Endothelial cell of umbilical vein (primary cell): ENCODE data around the gene MBOAT1.

Experiments used
- EZH2 ChIP-seq: IDR thresholded peaks from 2 replicates; pipeline ENCODE4 v1.6.1; 2012; ENCODE audit warnings: borderline replicate concordance, low read depth, mild to moderate bottlenecking, moderate library complexity, low read length, inconsistent platforms; ENCODE audit not compliant: severe bottlenecking
- POLR2AphosphoS5 ChIP-seq: IDR thresholded peaks from 2 replicates; pipeline ENCODE4 v1.6.1; 2012; ENCODE audit warnings: low read depth, mild to moderate bottlenecking, control low read depth, low read length, moderate library complexity; ENCODE audit not compliant: insufficient read depth
- TF ChIP-seq, protein P1 (sequence below), 2 donors: IDR thresholded peaks; 1 replicate in 1 of 2; 2 replicates in 1 of 2; pipeline ENCODE4 v1.5.1; 2011; ENCODE audit warnings: low read length in 2 of 2, mild to moderate bottlenecking in 2 of 2, moderate library complexity in 2 of 2, control low read depth in 1 of 2, inconsistent platforms in 1 of 2, low read depth in 1 of 2; ENCODE audit not compliant: insufficient read depth in 1 of 2; ENCODE audit errors: extremely low read depth in 1 of 2

DNA sequence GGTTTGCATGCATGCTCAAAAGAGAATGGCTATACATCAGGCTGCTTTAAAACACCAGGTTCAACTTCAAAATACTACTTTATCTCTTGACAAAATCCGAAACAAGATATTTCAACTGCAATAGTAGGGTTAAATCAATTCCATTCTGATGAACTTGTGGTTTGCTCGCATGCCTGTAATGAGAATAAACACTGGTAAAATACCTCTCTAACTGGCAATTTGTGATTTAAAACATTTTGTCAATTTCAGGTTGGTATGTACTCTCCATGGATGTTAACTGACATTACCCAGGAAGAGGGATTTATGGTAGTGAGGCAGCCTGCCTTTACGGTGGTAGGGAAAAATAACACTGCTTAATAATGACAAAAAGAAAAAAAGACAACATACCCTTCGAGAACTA is 74.4 kb downstream of the MBOAT1 start:
- TF ChIP-seq EZH2 (no peak), POLR2AphosphoS5 (no peak)
- TF ChIP-seq, protein P1, sequence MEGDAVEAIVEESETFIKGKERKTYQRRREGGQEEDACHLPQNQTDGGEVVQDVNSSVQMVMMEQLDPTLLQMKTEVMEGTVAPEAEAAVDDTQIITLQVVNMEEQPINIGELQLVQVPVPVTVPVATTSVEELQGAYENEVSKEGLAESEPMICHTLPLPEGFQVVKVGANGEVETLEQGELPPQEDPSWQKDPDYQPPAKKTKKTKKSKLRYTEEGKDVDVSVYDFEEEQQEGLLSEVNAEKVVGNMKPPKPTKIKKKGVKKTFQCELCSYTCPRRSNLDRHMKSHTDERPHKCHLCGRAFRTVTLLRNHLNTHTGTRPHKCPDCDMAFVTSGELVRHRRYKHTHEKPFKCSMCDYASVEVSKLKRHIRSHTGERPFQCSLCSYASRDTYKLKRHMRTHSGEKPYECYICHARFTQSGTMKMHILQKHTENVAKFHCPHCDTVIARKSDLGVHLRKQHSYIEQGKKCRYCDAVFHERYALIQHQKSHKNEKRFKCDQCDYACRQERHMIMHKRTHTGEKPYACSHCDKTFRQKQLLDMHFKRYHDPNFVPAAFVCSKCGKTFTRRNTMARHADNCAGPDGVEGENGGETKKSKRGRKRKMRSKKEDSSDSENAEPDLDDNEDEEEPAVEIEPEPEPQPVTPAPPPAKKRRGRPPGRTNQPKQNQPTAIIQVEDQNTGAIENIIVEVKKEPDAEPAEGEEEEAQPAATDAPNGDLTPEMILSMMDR (IDR thresholded peaks at IDR 0.05; ENCODE audit: extremely low read depth in 1 of 2, insufficient read depth in 1 of 2, low read depth in 1 of 2, low read length in 2 of 2) = no peak
